ENCODE measurements around the gene MYOM1.

MYOM1 gene

DNA sequence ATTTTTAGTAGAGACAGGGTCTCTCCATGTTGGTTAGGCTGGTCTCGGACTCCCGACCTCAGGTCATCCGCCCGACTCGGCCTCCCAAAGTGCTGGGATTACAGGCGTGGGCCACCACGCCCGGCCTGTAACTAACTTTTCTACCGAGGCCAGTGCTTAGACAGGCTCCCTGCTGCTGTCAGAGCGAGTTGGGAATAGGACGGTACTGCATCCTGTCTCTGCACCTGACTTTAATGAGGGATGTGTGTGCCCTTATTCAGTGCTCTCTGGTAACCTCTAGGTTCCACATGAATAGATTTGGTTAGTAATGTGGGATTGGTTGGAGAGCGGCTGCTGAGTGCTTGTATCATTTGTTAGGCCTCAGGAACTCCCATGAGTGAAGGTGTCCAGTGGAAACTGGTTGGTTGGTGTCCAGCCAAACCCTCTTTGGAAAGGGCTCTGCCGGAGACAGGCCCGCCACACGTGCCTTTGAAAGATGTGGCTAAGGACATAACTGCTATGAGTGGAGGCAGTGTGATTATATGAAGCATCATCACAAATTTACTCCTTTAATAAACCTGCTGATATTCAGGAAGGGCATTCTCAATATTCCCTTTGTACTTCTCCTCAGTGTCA is 36.6 kb downstream of the MYOM1 start:
- DNase-seq, result no peak

DNA sequence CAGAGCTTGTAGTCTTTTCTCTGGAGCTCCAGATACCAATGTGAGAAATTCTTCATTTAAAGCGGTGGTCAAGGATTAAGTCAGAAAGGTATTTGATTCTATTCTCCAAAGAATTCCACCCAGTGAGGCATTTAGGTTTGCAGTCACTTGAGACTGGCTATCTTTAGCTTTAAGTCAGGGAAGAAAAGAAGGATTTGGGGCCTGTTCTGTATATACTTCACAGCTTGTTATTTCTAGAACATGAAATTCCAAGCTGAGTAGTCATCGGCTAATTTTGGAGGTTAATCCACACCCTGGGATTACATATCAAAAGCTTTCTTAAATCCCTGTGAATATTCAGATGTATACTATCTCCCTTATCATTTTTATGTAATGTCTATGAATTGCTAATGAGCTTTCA is 39.4 kb downstream of the MYOM1 start:
- DNase-seq, result no peak

DNA sequence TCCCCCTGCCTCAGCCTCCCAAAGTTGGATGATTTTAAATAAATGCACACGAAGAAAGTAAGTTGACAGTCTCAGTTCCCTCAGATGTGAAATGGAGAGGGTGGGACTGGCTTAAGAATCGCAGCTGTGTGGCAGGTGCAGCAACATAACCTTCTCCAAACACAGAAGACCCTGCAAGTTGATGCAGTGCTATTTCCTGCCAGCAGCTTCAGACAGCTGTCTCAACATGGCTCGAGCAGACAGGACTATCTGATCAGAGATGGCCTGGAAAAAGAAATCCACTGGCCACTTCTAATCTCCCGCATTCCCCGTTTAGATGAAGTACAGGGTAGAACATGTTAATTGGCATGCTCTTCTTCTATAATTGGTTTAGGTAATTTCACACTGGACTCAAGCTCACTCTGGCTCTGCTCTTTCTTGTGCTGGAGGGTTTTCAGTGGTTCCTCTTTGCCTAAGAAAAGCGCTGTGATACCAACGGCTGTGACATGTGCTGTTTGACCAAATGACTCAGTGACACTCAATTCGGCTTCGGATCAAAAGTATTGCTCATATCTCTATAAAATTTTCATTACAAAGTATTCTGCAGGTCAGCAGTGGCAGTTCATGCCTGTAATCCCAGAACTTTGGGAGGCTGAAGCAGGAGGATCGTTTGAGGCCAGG is 40.2 kb downstream of the MYOM1 start:
- peak; percentile 12 for DNase-seq

- no peak for DNase-seq
Measured at GRCh38 chr18:3177902-3178687, 41.7 kb downstream of the MYOM1 start.

DNA sequence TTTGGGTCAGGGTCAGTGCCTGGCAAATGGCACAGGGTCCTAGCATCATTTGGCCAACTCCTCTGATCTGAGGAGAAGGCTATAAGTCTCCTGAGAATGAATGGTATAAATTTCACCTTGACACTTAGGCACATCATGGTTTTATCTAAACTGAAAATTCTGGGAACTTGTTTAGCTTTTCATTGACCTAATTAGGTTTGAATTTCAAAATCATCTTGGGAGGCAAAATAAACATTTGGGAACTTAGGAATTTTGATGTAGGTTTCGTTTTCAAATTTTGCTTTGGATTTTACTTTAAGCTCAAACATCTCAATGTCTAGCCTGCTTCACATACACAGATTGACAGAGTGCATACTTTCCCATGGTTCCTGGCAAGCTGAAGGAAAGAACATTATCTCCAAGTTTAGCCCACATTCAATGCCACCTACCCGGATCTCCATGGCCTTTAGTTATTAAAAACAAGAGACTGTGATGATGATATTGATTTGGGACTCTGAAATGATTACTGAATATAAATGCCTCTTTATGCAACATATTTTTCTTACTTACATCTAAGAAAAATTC is 44.5 kb downstream of the MYOM1 start:
- DNase-seq, result no peak

DNA sequence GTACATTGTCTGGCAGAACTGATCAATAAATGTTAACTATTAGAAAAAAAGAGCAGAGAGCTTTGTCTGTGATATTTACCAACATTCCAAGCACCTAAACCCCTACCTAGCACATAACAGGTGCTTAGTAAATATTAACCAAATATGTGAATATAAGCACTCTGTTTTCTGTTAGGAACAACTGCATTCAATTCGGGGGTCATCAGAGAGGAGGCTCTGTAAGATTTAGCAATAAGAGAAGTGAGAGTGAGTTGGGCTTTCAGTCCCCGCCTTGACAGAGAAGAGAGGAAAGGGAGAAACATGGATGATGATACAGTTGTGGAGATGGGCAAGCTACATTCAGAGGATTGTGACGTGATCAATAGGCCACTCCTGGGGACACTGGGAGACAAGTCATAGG is 47.7 kb downstream of the MYOM1 start:
- no peak for DNase-seq

DNA sequence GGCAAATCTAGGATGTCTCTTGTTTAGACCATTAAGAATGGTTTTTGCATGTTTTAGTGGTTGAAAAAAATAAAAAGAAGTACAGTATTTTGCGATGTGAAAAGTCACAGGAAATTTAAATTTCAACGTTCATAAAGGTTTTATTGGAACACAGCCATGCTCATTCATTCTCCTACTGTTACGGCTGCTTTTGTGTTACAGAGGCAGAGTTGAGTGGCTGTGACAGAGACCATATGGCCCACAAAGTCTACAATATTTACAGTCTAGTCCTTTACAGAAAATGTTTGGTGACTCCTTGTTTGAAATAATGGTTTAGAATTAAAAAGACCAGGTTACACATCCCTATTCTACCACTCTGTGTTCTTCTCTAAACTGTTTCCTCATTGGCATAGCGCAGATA is 48.1 kb downstream of the MYOM1 start:
- no peak for DNase-seq

DNA sequence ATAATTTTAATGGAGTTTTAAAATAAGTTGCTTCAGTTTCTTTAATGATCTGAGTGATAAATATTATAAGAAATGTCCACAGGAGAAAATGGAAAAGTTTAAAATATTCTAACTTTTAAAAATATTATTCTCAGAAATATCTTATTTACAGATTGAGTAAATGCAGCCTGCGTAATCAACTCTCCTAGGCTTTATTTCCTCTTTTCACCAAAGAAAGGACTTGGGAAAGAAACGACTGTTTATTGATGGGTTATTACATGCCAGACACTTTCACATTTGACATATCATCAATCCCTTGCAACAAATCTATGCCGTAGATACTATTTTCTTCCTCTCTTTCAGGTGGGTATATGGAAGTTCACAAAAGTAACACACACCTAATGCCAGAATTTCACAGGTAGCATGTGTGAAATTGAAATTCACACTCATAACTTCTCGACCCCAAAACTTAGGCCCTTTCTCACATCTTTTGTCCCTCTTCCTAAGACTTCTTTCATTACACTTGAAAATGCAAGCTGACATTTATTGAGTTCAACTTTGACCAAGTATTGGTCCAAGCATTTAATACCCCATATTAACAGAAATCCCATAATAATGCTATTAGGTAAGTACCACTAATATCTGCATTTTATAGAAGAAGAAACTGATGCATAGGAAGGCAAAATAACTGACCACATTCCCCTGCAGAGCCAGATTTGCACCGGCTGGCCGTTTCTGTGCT is 49.2 kb downstream of the MYOM1 start:
- no peak for DNase-seq

GRCh38 chr18:3164381-3164780 is 55.4 kb downstream of the MYOM1 start:
- DNase-seq, result no peak

GRCh38 chr18:3163968-3164367 is 55.8 kb downstream of the MYOM1 start:
- no peak for DNase-seq

DNA sequence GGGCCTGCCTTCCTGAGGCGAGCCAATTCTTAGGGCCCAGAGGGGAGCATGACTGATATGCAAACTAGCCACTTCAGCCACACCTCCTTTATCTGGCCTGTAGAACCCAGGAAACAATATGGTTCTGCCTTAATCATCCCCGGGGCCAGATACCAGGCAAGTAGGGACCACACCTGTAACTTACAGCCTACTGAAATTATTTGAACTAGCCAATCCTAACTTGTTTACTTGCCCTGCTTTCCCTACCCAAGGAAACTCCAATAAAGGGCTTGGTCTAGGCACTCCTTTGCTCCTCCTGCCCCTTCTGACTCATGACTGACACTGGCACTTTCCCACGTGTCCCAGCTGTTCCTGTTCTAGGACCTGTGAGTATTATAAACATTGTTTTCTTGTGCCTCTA is 57.6 kb downstream of the MYOM1 start:
- no peak for DNase-seq

DNA sequence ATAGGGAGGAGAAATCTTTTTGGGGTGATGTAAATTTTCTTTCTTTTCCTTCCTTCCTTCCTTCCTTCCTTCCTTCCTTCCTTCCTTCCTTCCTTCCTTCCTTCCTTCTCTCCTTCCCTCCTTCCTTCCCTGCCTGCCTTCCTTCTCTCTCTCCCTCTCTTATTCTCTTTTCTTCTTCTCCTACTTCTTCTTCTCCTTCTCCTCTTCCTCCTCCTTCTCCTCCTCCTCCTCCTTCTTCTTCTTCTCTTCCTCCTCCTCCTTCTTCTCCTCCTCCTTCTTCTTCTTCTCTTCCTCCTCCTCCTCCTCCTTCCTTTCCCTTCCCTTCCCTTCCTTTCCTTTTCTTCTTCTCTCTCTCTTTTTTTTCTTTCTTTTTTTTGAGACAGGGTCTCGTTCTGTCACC is 59.9 kb downstream of the MYOM1 start:
- no peak for DNase-seq

DNA sequence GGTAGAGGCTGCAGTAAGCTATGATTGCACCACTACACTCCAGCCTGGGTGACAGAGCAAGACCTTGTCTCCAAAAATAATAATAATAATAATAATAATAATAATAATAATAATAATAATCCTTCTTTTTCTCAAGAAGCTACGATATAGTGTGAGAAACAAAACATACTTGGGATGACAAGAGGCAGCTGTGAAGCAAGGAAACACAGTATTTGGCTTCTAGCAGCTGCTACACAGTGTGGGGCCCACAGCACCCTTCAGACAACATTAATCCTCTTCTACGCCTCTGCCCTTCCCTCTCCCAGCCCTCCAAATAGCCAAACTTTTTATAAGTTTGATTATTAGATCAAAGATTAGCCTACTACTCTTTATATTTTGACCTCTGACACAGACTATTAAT is 62.2 kb downstream of the MYOM1 start:
- no peak for DNase-seq

DNA sequence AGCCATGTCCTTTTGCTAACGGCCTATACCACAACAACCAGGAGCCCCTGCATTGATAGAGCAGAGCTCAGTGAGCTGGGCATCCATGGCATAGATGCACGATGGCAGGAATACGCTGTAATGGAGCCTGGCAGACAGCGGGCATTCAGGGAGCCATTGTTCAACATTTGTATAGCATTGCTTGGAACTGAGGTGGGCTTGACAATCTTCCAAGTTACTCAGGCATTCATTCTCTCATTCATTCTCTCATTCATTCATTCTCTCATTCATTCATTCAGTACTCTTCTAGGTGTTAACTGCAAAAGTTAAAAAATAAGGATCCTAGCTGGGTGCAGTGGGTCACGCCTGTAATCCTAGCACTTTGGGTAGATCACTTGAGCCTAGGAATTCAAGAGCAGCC is 62.7 kb downstream of the MYOM1 start:
- no peak for DNase-seq

- no peak for DNase-seq
Measured at GRCh38 chr18:3156325-3156640, 63.5 kb downstream of the MYOM1 start.

GRCh38 chr18:3154214-3154613 is 65.6 kb downstream of the MYOM1 start:
- no peak for DNase-seq

GRCh38 chr18:3153107-3153704 is 66.6 kb downstream of the MYOM1 start:
- DNase-seq, result no peak

DNA sequence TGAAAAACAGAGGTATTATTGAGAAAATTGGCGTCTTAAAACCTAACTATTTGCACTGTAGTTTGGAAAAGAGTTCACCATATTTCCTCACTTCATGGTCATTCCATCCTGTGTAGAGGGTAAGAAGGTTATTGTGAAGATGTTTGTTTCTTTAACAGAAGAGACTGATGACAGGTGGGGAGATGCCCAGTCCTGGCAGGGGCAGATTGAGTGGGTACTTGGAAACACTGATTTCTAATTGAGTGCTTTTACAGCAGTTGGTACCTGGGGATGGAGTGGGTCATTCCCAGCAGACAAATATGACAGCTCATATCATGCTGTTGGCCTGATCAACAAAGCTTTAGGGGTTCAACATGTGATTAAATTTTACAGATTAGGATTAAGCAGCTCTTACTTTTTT is 67.5 kb downstream of the MYOM1 start:
- DNase-seq, result no peak

DNA sequence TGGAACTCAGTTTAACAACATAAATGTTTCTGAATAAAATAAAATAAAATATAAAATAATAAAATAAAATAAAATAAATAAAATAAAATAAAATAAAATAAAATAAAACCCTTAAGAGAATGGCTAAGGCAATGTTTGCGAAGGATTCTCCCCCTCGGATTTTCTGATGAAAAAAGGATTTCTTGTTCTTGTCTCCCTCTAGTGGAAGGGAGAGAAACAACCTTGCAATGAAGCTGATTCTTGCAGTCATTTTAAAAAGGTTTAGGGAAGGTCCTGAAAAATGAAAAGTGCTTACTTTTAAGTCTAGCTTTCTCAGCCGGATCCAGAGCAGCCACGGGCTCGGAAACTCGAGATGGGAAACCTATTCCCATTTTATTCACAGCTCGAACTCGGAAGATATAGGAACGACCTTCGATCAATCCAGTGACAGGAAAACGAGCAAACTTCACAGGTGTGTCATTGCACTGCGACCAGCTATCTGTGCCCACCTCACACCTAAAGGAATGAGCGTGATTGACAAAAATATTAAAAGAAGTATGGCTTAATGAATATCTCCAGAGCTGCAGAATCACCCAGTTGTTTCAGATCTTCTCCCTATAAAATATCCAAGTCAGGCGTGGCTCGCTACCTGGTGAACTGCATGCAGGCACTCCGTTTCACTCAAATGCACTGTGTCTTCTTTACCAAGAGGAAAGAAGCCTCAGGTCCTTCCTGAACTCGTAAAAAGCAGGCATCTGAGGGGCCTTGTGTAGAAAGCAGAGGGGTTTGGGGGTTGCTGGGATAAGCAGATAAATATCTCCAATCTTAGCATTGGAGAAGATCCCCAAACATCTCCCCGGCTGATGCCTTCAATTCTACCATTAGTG is 68.1 kb downstream of the MYOM1 start:
- peak; percentile 50 for DNase-seq

DNA sequence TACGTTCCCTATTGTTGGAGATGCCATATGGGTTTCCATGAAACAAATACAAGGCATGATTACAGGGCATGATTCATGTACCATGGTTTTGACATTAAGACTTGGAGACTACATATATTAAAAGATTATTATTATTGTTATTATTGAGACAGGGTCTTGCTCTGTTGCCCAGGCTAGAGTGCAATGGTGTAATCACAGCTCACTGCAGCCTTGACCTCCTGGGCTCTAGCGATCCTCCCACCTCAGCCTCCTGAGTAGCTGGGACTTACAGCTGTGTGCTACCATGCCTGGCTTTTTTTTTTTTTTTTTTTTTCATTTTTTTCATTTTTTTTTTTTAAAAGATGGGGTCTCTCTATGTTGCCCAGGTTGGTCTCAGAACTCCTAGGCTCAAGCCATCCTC is 69.1 kb downstream of the MYOM1 start:
- no peak for DNase-seq

GRCh38 chr18:3150274-3150673 is 69.5 kb downstream of the MYOM1 start:
- no peak for DNase-seq

- no peak for DNase-seq
Measured at GRCh38 chr18:3148930-3149535, 70.7 kb downstream of the MYOM1 start.
